Neural cell (in vitro differentiated cells): ENCODE measurements around the gene PITPNB. TPM values are rescaled to one million over a fixed set of nuclear protein-coding genes. Genes with fewer than 3 reads are reported as not detected.

ENCODE experiments used
- H2AFZ ChIP-seq: fragments of 200-600, 300-800 bp; sonication (generic), shearing (Covaris generic); 2 replicates; pipeline ENCODE4 v1.6.0; 2014; ENCODE audit warnings: low read depth, mild to moderate bottlenecking, antibody characterized with exemption, low read length, moderate library complexity
- H3F3A ChIP-seq: fragments of 200-600 bp; shearing (Covaris generic); 2 replicates; pipeline ENCODE4 v1.6.1; 2016; ENCODE audit warnings: mild to moderate bottlenecking, moderate library complexity, mixed read lengths, antibody characterized with exemption, low read length; ENCODE audit not compliant: insufficient read depth, poor library complexity, severe bottlenecking
- H3K27ac ChIP-seq: fragments of 200-600, 300-800 bp; sonication (generic), shearing (Covaris generic); 2 replicates; pipeline ENCODE4 v1.5.1; 2014; ENCODE audit warnings: mild to moderate bottlenecking, low read length, moderate library complexity
- H3K27me3 ChIP-seq: fragments of 300-800, 200-600 bp; sonication (generic), shearing (Covaris generic); 2 replicates; pipeline ENCODE4 v1.6.0; 2014; ENCODE audit warnings: mild to moderate bottlenecking, low read depth, low read length, moderate library complexity; ENCODE audit not compliant: insufficient read depth
- H3K36me3 ChIP-seq: fragments of 300-800, 200-600 bp; sonication (generic), shearing (Covaris generic); 2 replicates; pipeline ENCODE4 v1.5.1; 2014; ENCODE audit warnings: mild to moderate bottlenecking, antibody characterized with exemption, low read length, moderate library complexity; ENCODE audit not compliant: insufficient read depth
- H3K4me2 ChIP-seq: fragments of 300-800, 200-600 bp; sonication (generic), shearing (Covaris generic); 2 replicates; pipeline ENCODE4 v1.6.0; 2014; ENCODE audit warnings: mild to moderate bottlenecking, low read length
- H3K4me3 ChIP-seq: fragments of 300-800, 200-600 bp; sonication (generic), shearing (Covaris generic); 2 replicates; pipeline ENCODE4 v1.5.1; 2014; ENCODE audit warnings: mild to moderate bottlenecking, low read length, moderate library complexity
- H3K79me2 ChIP-seq: fragments of 200-600 bp; shearing (Covaris generic); replicated peaks from 2 replicates; pipeline ENCODE4 v1.6.0; 2014; ENCODE audit warnings: mild to moderate bottlenecking, low read length, moderate library complexity; ENCODE audit not compliant: insufficient read depth
- H3K9ac ChIP-seq: fragments of 300-800, 200-600 bp; sonication (generic), shearing (Covaris generic); 2 replicates; pipeline ENCODE4 v1.6.1; 2016; ENCODE audit warnings: mild to moderate bottlenecking, low read length, mixed read lengths
- H3K9me2 ChIP-seq: fragments of 200-600 bp; shearing (Covaris generic); 2 replicates; pipeline ENCODE4 v1.6.1; 2016; ENCODE audit warnings: mild to moderate bottlenecking, low read length, mixed read lengths; ENCODE audit not compliant: insufficient read depth
- H3K9me3 ChIP-seq: fragments of 200-600, 300-800 bp; sonication (generic), shearing (Covaris generic); 2 replicates; pipeline ENCODE4 v1.6.1; 2016; ENCODE audit warnings: mild to moderate bottlenecking, mixed run types, low read length, moderate library complexity, mixed read lengths
- H4K20me1 ChIP-seq: fragments of 200-600 bp; shearing (Covaris generic); 2 replicates; pipeline ENCODE4 v1.6.1; 2016; ENCODE audit warnings: mild to moderate bottlenecking, mixed run types; ENCODE audit not compliant: insufficient read depth
- CTCF ChIP-seq: fragments of 450-650 bp; IDR thresholded peaks from 2 replicates; pipeline ENCODE4 v1.5.1; 2014; ENCODE audit warnings: antibody characterized with exemption, mild to moderate bottlenecking, moderate library complexity; ENCODE audit not compliant: poor library complexity, severe bottlenecking
- EP300 ChIP-seq: fragments of 450-650 bp; conservative IDR thresholded peaks from 2 replicates; pipeline ENCODE4 v1.6.1; 2014; ENCODE audit warnings: antibody characterized with exemption, mild to moderate bottlenecking, moderate library complexity; ENCODE audit not compliant: poor library complexity, severe bottlenecking
- EZH2 ChIP-seq: fragments of 200-600, 300-800 bp; shearing (Covaris generic), sonication (generic); IDR thresholded peaks from 2 replicates; pipeline ENCODE4 v1.6.1; 2014; ENCODE audit warnings: antibody characterized with exemption, low read length, borderline replicate concordance, mild to moderate bottlenecking; ENCODE audit not compliant: insufficient read depth, poor library complexity, severe bottlenecking
- MXI1 ChIP-seq: fragments of 450-650 bp; conservative IDR thresholded peaks from 2 replicates; pipeline ENCODE4 v1.6.1; 2014; ENCODE audit warnings: antibody characterized with exemption, mild to moderate bottlenecking; ENCODE audit not compliant: poor library complexity, severe bottlenecking
- POLR2AphosphoS5 ChIP-seq: IDR thresholded peaks from 2 replicates; pipeline ENCODE4 v1.6.1; 2012
- RAD21 ChIP-seq: fragments of 450-650 bp; conservative IDR thresholded peaks from 2 replicates; pipeline ENCODE4 v1.6.1; 2014; ENCODE audit warnings: antibody characterized with exemption, mild to moderate bottlenecking, moderate library complexity
- REST ChIP-seq: IDR thresholded peaks from 2 replicates; pipeline ENCODE4 v1.6.1; 2012; ENCODE audit warnings: borderline replicate concordance
- SMC3 ChIP-seq: fragments of 450-650 bp; conservative IDR thresholded peaks from 2 replicates; pipeline ENCODE4 v1.6.1; 2014; ENCODE audit warnings: antibody characterized with exemption, mild to moderate bottlenecking, moderate library complexity; ENCODE audit not compliant: poor library complexity
- TAF1 ChIP-seq: IDR thresholded peaks from 2 replicates; pipeline ENCODE4 v1.6.1; 2012; ENCODE audit warnings: low read depth
- polyA plus RNA-seq: library from polyadenylated mRNA; depleted of rRNA; stranded (reverse); fragments of >200 nt; gene quantifications from 2 replicates; pipeline ENCODE4 v1.2.3, GENCODE V29; 2014

Gene PITPNB
- polyA plus RNA-seq, 1 donor from 2014 or later, result 44.8 TPM

- Histone ChIP-seq H3K9me3 (no peaks in the 10 kb centered on the region), H3K4me3 (no peak overlapping the region), H3K27ac (no peak overlapping the region), H3K79me2 (no peaks in the 10 kb centered on the region), H4K20me1 (no peaks in the 10 kb centered on the region), H3K27me3 (no peaks in the 10 kb centered on the region), H3K4me2 (no peak overlapping the region), H3K36me3 (no peaks in the 10 kb centered on the region), H3F3A (no peaks in the 10 kb centered on the region), H3K9me2 (no peaks in the 10 kb centered on the region), H3K9ac (no peak overlapping the region), H2AFZ (no peak overlapping the region)
- TF ChIP-seq POLR2AphosphoS5 (no peak), EZH2 (no peak), CTCF (no peak), REST (no peak), RAD21 (no peak), SMC3 (no peak), EP300 (no peak), TAF1 (no peak), MXI1 (no peak)
Observed at GRCh38 chr22:27874185-27874584, 44.9 kb downstream of the PITPNB start.

- Histone ChIP-seq H2AFZ (no peak overlapping the region), H3K27ac (no peak overlapping the region), H3K9ac (no peak overlapping the region), H3K4me2 (no peak overlapping the region), H3K27me3 (no peaks in the 10 kb centered on the region), H3K36me3 (no peaks in the 10 kb centered on the region), H3K4me3 (no peak overlapping the region), H3K9me3 (no peaks in the 10 kb centered on the region), H3K9me2 (no peaks in the 10 kb centered on the region), H4K20me1 (no peaks in the 10 kb centered on the region), H3K79me2 (no peaks in the 10 kb centered on the region), H3F3A (no peaks in the 10 kb centered on the region)
- TF ChIP-seq TAF1, result no peak
- no peak for TF ChIP-seq POLR2AphosphoS5
- TF ChIP-seq CTCF, result no peak
- no peak for TF ChIP-seq EZH2
- TF ChIP-seq RAD21, result no peak
- TF ChIP-seq SMC3, result no peak
- TF ChIP-seq REST, result no peak
Observed at GRCh38 chr22:27873472-27873871, 45.6 kb downstream of the PITPNB start.
